ENCODE data around the gene TLCD3A.

- TF ChIP-seq CTCF (conservative IDR thresholded peaks at IDR 0.05; ENCODE audit: low read length) (no peak), EZH2phosphoT487 (IDR thresholded peaks at IDR 0.05; ENCODE audit: borderline replicate concordance) (no peak)
Observed at GRCh38 chr17:788551-788950, 56.2 kb downstream of the TLCD3A start.

Measured in Loucy (cell line).